GM12878 (cell line): ENCODE data around the gene PSMD13. TPM values are rescaled to one million over a fixed set of nuclear protein-coding genes. Genes with fewer than 3 reads are reported as not detected.

Experiments
- ATAC-seq: fragments of 200-7000 bp; cut with Tn5 transposase; 3 replicates; pipeline ENCODE4 v1.9.1; 2020; ENCODE audit warnings: mild to moderate bottlenecking, moderate library complexity
- BruUV-seq: library from RNA; stranded (reverse); fragments of 400-500 nt; replicated peaks from 2 replicates; lab custom pipeline; 2021; lab: Mats Ljungman, UMichigan
- CTCF ChIA-PET: fragments of 300-600 bp; sonication (Branson Sonifier 250); formaldehyde crosslinking; extraction: SDS; loops from one replicate; lab custom pipeline; 2021; ENCODE audit warnings: inconsistent platforms; lab: Yijun Ruan, JAX
- POLR2A ChIA-PET: fragments of 350-600 bp; formaldehyde crosslinking; extraction: SDS; loops from one replicate; lab custom pipeline; 2021; ENCODE audit warnings: inconsistent platforms; lab: Charles Lee
- RAD21 ChIA-PET: fragments of 300-600 bp; sonication (Branson Sonifier 250); formaldehyde crosslinking; loops from one replicate; lab custom pipeline; 2023; ENCODE audit warnings: antibody characterized with exemption; ENCODE audit not compliant: unreplicated experiment; lab: Charles Lee
- SMC1A ChIA-PET: fragments of 300-600 bp; sonication (Branson Sonifier 250); formaldehyde crosslinking; loops from one replicate; lab custom pipeline; 2023; ENCODE audit not compliant: unreplicated experiment, uncharacterized antibody; lab: Charles Lee
- DNase-seq: peaks from one replicate; pipeline ENCODE4 v3.0.0-alpha.2; 2011; ENCODE audit warnings: low read depth, low spot score
- FAIRE-seq: peaks from 3 replicates; lab custom pipeline; 2011; peaks lifted over from hg19 to GRCh38; lab: Jason Lieb, UNC
- H2AFZ ChIP-seq: 2 replicates; pipeline ENCODE4 v1.6.0; 2011; ENCODE audit warnings: low read depth, low read length, control low read depth; ENCODE audit not compliant: control insufficient read depth
- H3K27ac ChIP-seq: 2 replicates; pipeline ENCODE4 v1.5.1; 2011; ENCODE audit warnings: control low read depth; ENCODE audit not compliant: control insufficient read depth, insufficient read depth
- H3K27me3 ChIP-seq, 2 experiments: replicated peaks in 1 of 2; 2 replicates each; pipeline versions ENCODE4 v1.6.0 to v1.6.1; 2011; ENCODE audit warnings: low read length in 1 of 2; ENCODE audit not compliant: control insufficient read depth in 2 of 2, insufficient read depth in 2 of 2
- H3K36me3 ChIP-seq, 2 experiments: 2 replicates each; pipeline ENCODE4 v1.5.1; 2011; ENCODE audit warnings: low read length in 1 of 2; ENCODE audit not compliant: control insufficient read depth in 2 of 2, insufficient read depth in 2 of 2
- H3K4me1 ChIP-seq: 2 replicates; pipeline ENCODE4 v1.6.1; 2011; ENCODE audit warnings: mild to moderate bottlenecking, low read length, moderate library complexity, mixed read lengths; ENCODE audit not compliant: control insufficient read depth, insufficient read depth
- H3K4me2 ChIP-seq: 2 replicates; pipeline ENCODE4 v1.6.0; 2011; ENCODE audit warnings: control low read depth; ENCODE audit not compliant: control insufficient read depth, insufficient read depth
- H3K4me3 ChIP-seq: fragments of 200-600 bp; sonication (generic); 2 replicates; pipeline ENCODE4 v1.5.1; 2016
- H3K79me2 ChIP-seq: 2 replicates; pipeline ENCODE4 v1.6.0; 2011; ENCODE audit warnings: low read length; ENCODE audit not compliant: control insufficient read depth, insufficient read depth
- H3K9ac ChIP-seq: 2 replicates; pipeline ENCODE4 v1.8.0; 2011; ENCODE audit warnings: low read length, control low read depth, mixed read lengths; ENCODE audit not compliant: control insufficient read depth, insufficient read depth
- H3K9me3 ChIP-seq: replicated peaks from 3 replicates; pipeline ENCODE4 v1.5.1; 2011; ENCODE audit warnings: mild to moderate bottlenecking, low read length; ENCODE audit not compliant: control insufficient read depth, insufficient read depth
- H4K20me1 ChIP-seq: 2 replicates; pipeline ENCODE4 v1.6.0; 2011; ENCODE audit not compliant: control insufficient read depth, insufficient read depth
- CHD2 ChIP-seq: IDR thresholded peaks from 2 replicates; pipeline ENCODE4 v1.6.1; 2011; ENCODE audit warnings: low read depth, low read length, improper control_type of control experiment, borderline replicate concordance
- POLR2A ChIP-seq: IDR thresholded peaks from 2 replicates; pipeline ENCODE4 v1.6.1; 2011; ENCODE audit warnings: low read depth, mild to moderate bottlenecking, low read length
- WGBS: methylation state at CpG from one replicate; pipeline ENCODE4 v1.1.6; 2016; ENCODE audit warnings: low lambda C conversion rate; ENCODE audit not compliant: insufficient replicate concordance, insufficient coverage; ENCODE audit errors: missing lambda C conversion rate; 5-methylcytosine and 5-hydroxymethylcytosine counted together
- in situ Hi-C: fragments of 300-500 bp; cut with MboI; formaldehyde crosslinking; loops from 9 replicates; pipeline ENCODE4 v1.14.3; 2018; ENCODE audit warnings: mixed read lengths
- intact Hi-C: fragments of 100-400 bp; cut with micrococcal nuclease; formaldehyde crosslinking; loops from one replicate; pipeline ENCODE4 v1.14.2; 2022; ENCODE audit not compliant: unreplicated experiment
- polyA plus RNA-seq, 11 experiments: library from polyadenylated mRNA; depleted of rRNA in 4 of 11; unstranded in 6 of 11; stranded (reverse) in 5 of 11; fragments of >200 nt; fragmentation: Nextera tagmentation in 4 of 11; fragmentation: Illumina TruSeq in 1 of 11; extraction: Ambion mirVana in 4 of 11; extraction: Trizol in 1 of 11; gene quantifications; 1 replicate in 1 of 11; 2 replicates in 10 of 11; pipeline versions ENCODE4 v1.2.1 to v1.2.3, GENCODE V29; 2011 to 2016; ENCODE audit warnings: inconsistent platforms in 2 of 11, missing spikeins in 2 of 11, low read depth in 1 of 11
- total RNA-seq, 4 experiments: library from RNA; depleted of rRNA in 3 of 4; stranded (reverse); fragments of >200 nt in 3 of 4; fragmentation: Illumina TruSeq in 1 of 4; extraction: Trizol in 1 of 4; gene quantifications; 2 replicates each; pipeline versions ENCODE4 v1.2.1 to v1.2.3, GENCODE V29; 2013 to 2021
- TF ChIP-seq, protein P1 (sequence below): IDR thresholded peaks from 2 replicates; pipeline ENCODE4 v1.6.1; 2012; ENCODE audit warnings: improper control_type of control experiment, low read depth, low read length; ENCODE audit not compliant: insufficient replicate concordance

The PSMD13 gene
- total and polyA plus RNA-seq, 10 of the 15 experiments (the other 5 are each of a cell fraction or from before 2014, with no cell fraction given) = 141 to 303 (median 177) TPM

DNA sequence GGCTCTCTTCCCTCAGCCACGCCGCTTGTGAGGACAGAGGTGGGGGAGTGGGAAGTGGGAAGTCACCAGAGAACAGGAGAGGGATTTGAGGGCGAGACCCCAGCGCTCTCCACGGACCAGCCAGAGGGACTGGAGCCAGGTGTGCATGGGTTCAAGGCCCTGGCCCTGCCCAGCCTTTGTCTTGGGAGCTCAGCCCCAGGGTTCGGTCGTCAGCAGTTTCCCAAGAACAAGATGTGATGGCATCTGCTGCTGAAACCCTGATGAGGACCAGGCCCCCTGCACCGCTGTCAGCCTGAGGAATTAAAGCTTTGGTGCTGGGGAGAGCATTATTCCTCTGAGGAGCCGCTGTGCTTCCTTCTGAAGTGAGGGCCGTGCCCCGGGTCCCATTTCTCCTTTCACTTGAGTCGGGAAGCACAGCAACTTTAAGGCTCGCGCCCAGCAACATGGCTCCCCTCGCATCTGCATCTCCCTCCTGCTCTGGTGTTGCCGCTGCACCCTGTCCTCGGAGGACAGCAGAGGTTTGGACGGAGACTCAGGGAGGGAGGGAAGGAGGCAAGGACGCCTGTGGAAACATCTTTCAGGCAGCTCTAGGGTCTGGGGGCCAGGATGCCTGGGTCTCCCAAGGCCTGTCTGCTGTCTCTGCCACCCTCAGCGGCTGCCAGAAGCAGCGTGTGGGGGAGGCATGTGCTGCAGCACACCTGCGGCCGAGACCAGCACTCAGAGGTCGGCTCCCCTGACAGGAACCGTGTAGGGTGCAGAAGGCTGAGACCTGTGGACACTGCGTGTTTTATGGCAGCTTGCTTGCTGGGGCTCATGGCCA, 58.8 kb downstream of the PSMD13 start:
- 87% methylated on average over 26 of the region's 26 CpGs for WGBS
- Histone ChIP-seq H3K27ac (no peak overlapping the region), H3K4me1 (no peaks in the 10 kb centered on the region), H4K20me1 (no peaks in the 10 kb centered on the region), H3K27me3 (no peaks in the 10 kb centered on the region; a peak in 1 of 4 replicates), H3K4me3 (no peak overlapping the region), H2AFZ (no peak overlapping the region), H3K79me2 (no peaks in the 10 kb centered on the region), H3K9ac (no peak overlapping the region), H3K9me3 (no peaks in the 10 kb centered on the region), H3K4me2 (no peak overlapping the region), H3K36me3 (no peaks in the 10 kb centered on the region)
- ChIA-PET SMC1A (interaction anchor here (1.2 to 1.5 kb wide), 3 partner anchors 10 to 35 kb away, joined by 3 read pairs; no protein-coding TSS in a partner anchor), CTCF (no interaction called here), POLR2A (no interaction called here), RAD21 (interaction anchor here (0.8 kb wide), 1 partner anchor 10 kb away, joined by 3 read pairs; no protein-coding TSS in a partner anchor)
- TF ChIP-seq POLR2A (peak; percentile 6; the same call in 1 of the 2 replicates), CHD2 (no peak)
- TF ChIP-seq, protein P1, sequence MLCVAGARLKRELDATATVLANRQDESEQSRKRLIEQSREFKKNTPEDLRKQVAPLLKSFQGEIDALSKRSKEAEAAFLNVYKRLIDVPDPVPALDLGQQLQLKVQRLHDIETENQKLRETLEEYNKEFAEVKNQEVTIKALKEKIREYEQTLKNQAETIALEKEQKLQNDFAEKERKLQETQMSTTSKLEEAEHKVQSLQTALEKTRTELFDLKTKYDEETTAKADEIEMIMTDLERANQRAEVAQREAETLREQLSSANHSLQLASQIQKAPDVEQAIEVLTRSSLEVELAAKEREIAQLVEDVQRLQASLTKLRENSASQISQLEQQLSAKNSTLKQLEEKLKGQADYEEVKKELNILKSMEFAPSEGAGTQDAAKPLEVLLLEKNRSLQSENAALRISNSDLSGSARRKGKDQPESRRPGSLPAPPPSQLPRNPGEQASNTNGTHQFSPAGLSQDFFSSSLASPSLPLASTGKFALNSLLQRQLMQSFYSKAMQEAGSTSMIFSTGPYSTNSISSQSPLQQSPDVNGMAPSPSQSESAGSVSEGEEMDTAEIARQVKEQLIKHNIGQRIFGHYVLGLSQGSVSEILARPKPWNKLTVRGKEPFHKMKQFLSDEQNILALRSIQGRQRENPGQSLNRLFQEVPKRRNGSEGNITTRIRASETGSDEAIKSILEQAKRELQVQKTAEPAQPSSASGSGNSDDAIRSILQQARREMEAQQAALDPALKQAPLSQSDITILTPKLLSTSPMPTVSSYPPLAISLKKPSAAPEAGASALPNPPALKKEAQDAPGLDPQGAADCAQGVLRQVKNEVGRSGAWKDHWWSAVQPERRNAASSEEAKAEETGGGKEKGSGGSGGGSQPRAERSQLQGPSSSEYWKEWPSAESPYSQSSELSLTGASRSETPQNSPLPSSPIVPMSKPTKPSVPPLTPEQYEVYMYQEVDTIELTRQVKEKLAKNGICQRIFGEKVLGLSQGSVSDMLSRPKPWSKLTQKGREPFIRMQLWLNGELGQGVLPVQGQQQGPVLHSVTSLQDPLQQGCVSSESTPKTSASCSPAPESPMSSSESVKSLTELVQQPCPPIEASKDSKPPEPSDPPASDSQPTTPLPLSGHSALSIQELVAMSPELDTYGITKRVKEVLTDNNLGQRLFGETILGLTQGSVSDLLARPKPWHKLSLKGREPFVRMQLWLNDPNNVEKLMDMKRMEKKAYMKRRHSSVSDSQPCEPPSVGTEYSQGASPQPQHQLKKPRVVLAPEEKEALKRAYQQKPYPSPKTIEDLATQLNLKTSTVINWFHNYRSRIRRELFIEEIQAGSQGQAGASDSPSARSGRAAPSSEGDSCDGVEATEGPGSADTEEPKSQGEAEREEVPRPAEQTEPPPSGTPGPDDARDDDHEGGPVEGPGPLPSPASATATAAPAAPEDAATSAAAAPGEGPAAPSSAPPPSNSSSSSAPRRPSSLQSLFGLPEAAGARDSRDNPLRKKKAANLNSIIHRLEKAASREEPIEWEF = no peak
- in situ Hi-C loops = no loop called here
- intact Hi-C loops = no loop called here
- ATAC-seq (no peak), FAIRE-seq (no peak), DNase-seq (no peak)
- BruUV-seq = no TSS peak
